PC-3 (cell line): ENCODE data around the gene KCNH5. TPM values are rescaled to one million over a fixed set of nuclear protein-coding genes. Genes with fewer than 3 reads are reported as not detected.

Experiments
- ATAC-seq: fragments of 200-7000 bp; cut with Tn5 transposase; 2 replicates; pipeline ENCODE4 v1.9.1; 2020; ENCODE audit warnings: mild to moderate bottlenecking, moderate library complexity
- BruUV-seq: library from RNA; stranded (reverse); fragments of 400-500 nt; replicated peaks from 2 replicates; lab custom pipeline; 2021; lab: Mats Ljungman, UMichigan
- CTCF ChIA-PET: fragments of 300-600 bp; sonication (Branson Sonifier 250); formaldehyde crosslinking; loops from one replicate; lab custom pipeline; 2022; ENCODE audit warnings: antibody characterized with exemption; lab: Charles Lee
- POLR2A ChIA-PET: fragments of 300-600 bp; sonication (Branson Sonifier 250); formaldehyde crosslinking; loops from one replicate; lab custom pipeline; 2022; ENCODE audit warnings: antibody characterized with exemption; ENCODE audit not compliant: unreplicated experiment; lab: Charles Lee
- DNase-seq: peaks from one replicate; pipeline ENCODE4 v3.0.0-alpha.2; 2015
- H2AFZ ChIP-seq: fragments of 300-600 bp; sonication (generic); 2 replicates; pipeline ENCODE4 v1.6.0; 2016; ENCODE audit warnings: antibody characterized with exemption, low read length
- H3F3A ChIP-seq: fragments of 300-600 bp; sonication (generic); one replicate; pipeline ENCODE4 v1.6.0; 2017; ENCODE audit warnings: antibody characterized with exemption, low read length, control low read depth, mild to moderate bottlenecking; ENCODE audit not compliant: unreplicated experiment
- H3K27ac ChIP-seq: fragments of 300-600 bp; sonication (generic); 2 replicates; pipeline ENCODE4 v1.5.1; 2016; ENCODE audit warnings: mild to moderate bottlenecking, low read length
- H3K27me3 ChIP-seq: fragments of 300-600 bp; sonication (generic); 2 replicates; pipeline ENCODE4 v1.6.1; 2016; ENCODE audit warnings: low read length, mixed read lengths
- H3K36me3 ChIP-seq: fragments of 300-600 bp; sonication (generic); 2 replicates; pipeline ENCODE4 v1.6.1; 2016; ENCODE audit warnings: low read depth, mixed run types, low read length, mixed read lengths
- H3K4me1 ChIP-seq: fragments of 300-600 bp; sonication (generic); 2 replicates; pipeline ENCODE4 v1.5.1; 2016; ENCODE audit warnings: low read length; ENCODE audit not compliant: insufficient read depth
- H3K4me2 ChIP-seq: fragments of 300-600 bp; sonication (generic); 2 replicates; pipeline ENCODE4 v1.6.0; 2016; ENCODE audit warnings: low read length
- H3K4me3 ChIP-seq: fragments of 300-600 bp; sonication (generic); 2 replicates; pipeline ENCODE4 v1.5.1; 2016; ENCODE audit warnings: mild to moderate bottlenecking, low read length, mixed read lengths
- H3K79me2 ChIP-seq: fragments of 300-600 bp; sonication (generic); 2 replicates; pipeline ENCODE4 v1.6.1; 2017; ENCODE audit warnings: low read length, mixed read lengths
- H3K9ac ChIP-seq: fragments of 300-600 bp; sonication (generic); 2 replicates; pipeline ENCODE4 v1.6.0; 2016; ENCODE audit warnings: mild to moderate bottlenecking, low read length
- H3K9me2 ChIP-seq: fragments of 300-600 bp; sonication (generic); replicated peaks from 2 replicates; pipeline ENCODE4 v1.6.1; 2016; ENCODE audit warnings: mixed run types, low read length, mixed read lengths
- H3K9me3 ChIP-seq: fragments of 300-600 bp; sonication (generic); 2 replicates; pipeline ENCODE4 v1.6.1; 2016; ENCODE audit warnings: low read length, mixed read lengths
- H4K20me1 ChIP-seq: fragments of 300-600 bp; sonication (generic); 2 replicates; pipeline ENCODE4 v1.6.1; 2016; ENCODE audit warnings: low read length, mixed read lengths
- CTCF ChIP-seq: fragments of 300-600 bp; sonication (generic); conservative IDR thresholded peaks from 2 replicates; pipeline ENCODE4 v1.5.1; 2017; ENCODE audit warnings: antibody characterized with exemption, low read depth, mild to moderate bottlenecking, low read length
- EZH2 ChIP-seq: fragments of 300-600 bp; sonication (generic); IDR thresholded peaks from one replicate; pipeline ENCODE4 v1.6.1; 2017; ENCODE audit warnings: antibody characterized with exemption, mild to moderate bottlenecking, low read length; ENCODE audit not compliant: unreplicated experiment
- EZH2phosphoT487 ChIP-seq: fragments of 300-600 bp; sonication (generic); IDR thresholded peaks from 2 replicates; pipeline ENCODE4 v1.6.1; 2018; ENCODE audit warnings: mild to moderate bottlenecking, antibody characterized with exemption, low read length, borderline replicate concordance
- intact Hi-C: fragments of 100-400 bp; cut with micrococcal nuclease; formaldehyde crosslinking; loops from 2 replicates; pipeline ENCODE4 v1.9.0; 2023
- total RNA-seq: library from RNA; depleted of rRNA; stranded (reverse); fragments of >200 nt; gene quantifications from 2 replicates; pipeline ENCODE4 v1.2.3, GENCODE V29; 2014

The KCNH5 gene
- total RNA-seq, 1 experiment from 2014 or later = not detected

- Histone ChIP-seq H3K27ac (no peak overlapping the region), H3K4me3 (no peak overlapping the region), H3K36me3 (no peaks in the 10 kb centered on the region), H3K4me1 (no peaks in the 10 kb centered on the region), H3K27me3 (no peaks in the 10 kb centered on the region), H3K9me3 (no peaks in the 10 kb centered on the region), H3K9ac (no peak overlapping the region), H4K20me1 (no peaks in the 10 kb centered on the region), H3K9me2 (no peaks in the 10 kb centered on the region), H3F3A (no peaks in the 10 kb centered on the region), H3K79me2 (no peaks in the 10 kb centered on the region), H2AFZ (no peak overlapping the region), H3K4me2 (no peak overlapping the region)
- BruUV-seq = no TSS peak
- DNase-seq (no peak), ATAC-seq (no peak)
- CTCF ChIA-PET = no interaction called here
- POLR2A ChIA-PET = no interaction called here
- TF ChIP-seq CTCF = no peak
- TF ChIP-seq EZH2phosphoT487 = no peak
- no peak for TF ChIP-seq EZH2
- intact Hi-C loops = no loop called here
Measured at GRCh38 chr14:62896932-62897456, 148.3 kb downstream of the KCNH5 start.

GRCh38 chr14:62894736-62895135 is 150.5 kb downstream of the KCNH5 start:
- H2AFZ ChIP-seq = no peak overlapping the region
- no TSS peak for BruUV-seq
- POLR2A ChIA-PET = no interaction called here

More at GRCh38 chr14:62894736-62895135, 150.5 kb downstream of the KCNH5 start:
- ATAC-seq (no peak), DNase-seq (no peak)
- no peaks in the 10 kb centered on the region for H4K20me1 ChIP-seq
- no peak overlapping the region for H3K27ac ChIP-seq
- TF ChIP-seq EZH2 (no peak), EZH2phosphoT487 (no peak), CTCF (no peak)
- no peaks in the 10 kb centered on the region for H3F3A ChIP-seq
- H3K27me3 ChIP-seq = 0 out of 2 replicates have a peak, but pooled peaks cover 1% of the 10 kb centered on the region
- H3K4me1 ChIP-seq = no peaks in the 10 kb centered on the region
- no peak overlapping the region for H3K9ac ChIP-seq
- H3K4me2 ChIP-seq = no peak overlapping the region
- H3K36me3 ChIP-seq = no peaks in the 10 kb centered on the region
- no peaks in the 10 kb centered on the region for H3K9me2 ChIP-seq
- no peaks in the 10 kb centered on the region for H3K79me2 ChIP-seq
- H3K9me3 ChIP-seq = no peaks in the 10 kb centered on the region
- CTCF ChIA-PET = no interaction called here
- H3K4me3 ChIP-seq = no peak overlapping the region
- intact Hi-C loops = no loop called here
